HG03565 (cell line): ENCODE results near the gene PCNX3.
"Not testable (repeated sequence)": the region's sequence is repeated elsewhere in the genome, so short reads cannot be mapped to it uniquely, and the experiment has no call there.

Experiments
- ATAC-seq: cut with Tn5 transposase; IDR thresholded peaks from one replicate; pipeline ENCODE4 v1.9.1; 2021; ENCODE audit warnings: mild to moderate bottlenecking, moderate library complexity; ENCODE audit not compliant: unreplicated experiment

Gene PCNX3

GRCh38 chr11:65651589-65652510 lies 36.3 kb downstream of the PCNX3 start:
- no peak for ATAC-seq

- peak; percentile 63 for ATAC-seq
Measured at GRCh38 chr11:65652511-65653228, 37.1 kb downstream of the PCNX3 start.

- no peak for ATAC-seq
Measured at GRCh38 chr11:65653229-65654225, 38.0 kb downstream of the PCNX3 start.

- no peak for ATAC-seq
Measured at GRCh38 chr11:65654375-65655349, 39.1 kb downstream of the PCNX3 start.

GRCh38 chr11:65655570-65656332 lies 40.2 kb downstream of the PCNX3 start:
- ATAC-seq: no peak

GRCh38 chr11:65657426-65657825 lies 41.9 kb downstream of the PCNX3 start:
- no peak for ATAC-seq

- no peak for ATAC-seq
Measured at GRCh38 chr11:65658174-65659021, 42.8 kb downstream of the PCNX3 start.

GRCh38 chr11:65660038-65660437 lies 44.5 kb downstream of the PCNX3 start:
- no peak for ATAC-seq

GRCh38 chr11:65660908-65661307 lies 45.3 kb downstream of the PCNX3 start:
- not testable (repeated sequence) for ATAC-seq

GRCh38 chr11:65661599-65662246 lies 46.1 kb downstream of the PCNX3 start:
- ATAC-seq: no peak

- ATAC-seq: no peak
Measured at GRCh38 chr11:65662247-65662798, 46.7 kb downstream of the PCNX3 start.

GRCh38 chr11:65662799-65663638 lies 47.4 kb downstream of the PCNX3 start, which contains the start of gene RELA:
TSS of gene RELA (minus strand) at chr11:65662916. CDS start at chr11:65662832, 84 bp downstream.
- ATAC-seq: peak; percentile 77

- peak; percentile 15 for ATAC-seq
Measured at GRCh38 chr11:65663639-65664200, 48.1 kb downstream of the PCNX3 start.

GRCh38 chr11:65672180-65672860 lies 56.7 kb downstream of the PCNX3 start:
- ATAC-seq: no peak

GRCh38 chr11:65672982-65673381 lies 57.4 kb downstream of the PCNX3 start:
- ATAC-seq: no peak
